ENCODE data around the gene PER2. TPM values are rescaled to one million over a fixed set of nuclear protein-coding genes. Genes with fewer than 3 reads are reported as not detected.
"Not testable (repeated sequence)": the region's sequence is repeated elsewhere in the genome, so short reads cannot be mapped to it uniquely, and the experiment has no call there.

PER2 gene
- total and polyA plus RNA-seq, 2 donors (not counting 1 experiment from before 2014, with no cell fraction given), result 3.2 to 12.6 TPM

GRCh38 chr2:238277695-238278094 lies 10.7 kb downstream of the PER2 start:
- no peak overlapping the region for H3K27ac ChIP-seq (ENCODE audit: low read length in 2 of 2)
- no peaks in the 10 kb centered on the region for H3K4me1 ChIP-seq (ENCODE audit: control insufficient read depth in 2 of 2, insufficient read depth in 2 of 2, low read length in 2 of 2)
- H2AFZ ChIP-seq (ENCODE audit: insufficient read depth, low read depth, low read length, poor library complexity, severe bottlenecking), result no peak overlapping the region
- H3K4me2 ChIP-seq (replicated peaks; ENCODE audit: low read depth, low read length, poor library complexity, severe bottlenecking), result no peak overlapping the region
- no peak overlapping the region for H3K4me3 Mint-ChIP-seq
- ChIA-PET CTCF (no interaction called here), POLR2A (no interaction called here)
- H3K9me3 Mint-ChIP-seq (ENCODE audit: insufficient read depth), result no peaks in the 10 kb centered on the region
- ATAC-seq (ENCODE audit: low read depth) (no peak), DNase-seq (no peak)
- peaks cover 39% of the 10 kb centered on the region for H4K20me1 ChIP-seq (ENCODE audit: control insufficient read depth, insufficient read depth, low read length, poor library complexity, severe bottlenecking)
- H3K36me3 ChIP-seq (replicated peaks in 1 of 2; ENCODE audit: control extremely low read depth in 1 of 2, control insufficient read depth in 1 of 2, extremely low read depth in 1 of 2, insufficient read depth in 2 of 2, low read length in 1 of 2), result peaks cover 0 to 40% of the 10 kb centered on the region in 2 experiments
- over 99% methylated on average over 15 of the region's 15 CpGs for WGBS (ENCODE audit: insufficient coverage)
- H3K27ac Mint-ChIP-seq, result no peak overlapping the region
- peaks cover 0 to 11% (median 0%) of the 10 kb centered on the region in 3 donors for H3K9me3 ChIP-seq (ENCODE audit: control extremely low read depth in 1 of 3, control insufficient read depth in 2 of 3, insufficient read depth in 1 of 3, low read length in 2 of 3)
- H3K79me2 ChIP-seq (ENCODE audit: control insufficient read depth, insufficient read depth, low read length), result peaks cover 30% of the 10 kb centered on the region
- TF ChIP-seq CTCF (IDR thresholded peaks at IDR 0.05) (no peak), EZH2 (IDR thresholded peaks at IDR 0.05; ENCODE audit: borderline replicate concordance, insufficient read depth, low read depth, low read length, poor library complexity, severe bottlenecking) (no peak)
- H3K27me3 Mint-ChIP-seq, result no peaks in the 10 kb centered on the region
- H3K9ac ChIP-seq (ENCODE audit: low read length), result no peak overlapping the region
- intact Hi-C loops (cut with micrococcal nuclease), result no loop called here
- no peaks in the 10 kb centered on the region for H3K27me3 ChIP-seq (replicated peaks in 1 of 4; ENCODE audit: control extremely low read depth in 1 of 4, control insufficient read depth in 3 of 4, insufficient read depth in 4 of 4, low read length in 3 of 4)
- peaks cover 22% of the 10 kb centered on the region for H3K4me1 Mint-ChIP-seq
- H3K4me3 ChIP-seq (ENCODE audit: control extremely low read depth in 1 of 5, extremely low read depth in 1 of 5, insufficient read depth in 1 of 5, low read depth in 2 of 5, low read length in 4 of 5), result no peak overlapping the region

- DNase-seq, result no peak
- no peak for ATAC-seq (ENCODE audit: low read depth)
- Histone ChIP-seq H3K4me2 (replicated peaks; ENCODE audit: low read depth, low read length, poor library complexity, severe bottlenecking) (no peak overlapping the region), H3K4me1 (ENCODE audit: control insufficient read depth in 2 of 2, insufficient read depth in 2 of 2, low read length in 2 of 2) (no peaks in the 10 kb centered on the region), H2AFZ (ENCODE audit: insufficient read depth, low read depth, low read length, poor library complexity, severe bottlenecking) (no peak overlapping the region), H4K20me1 (ENCODE audit: control insufficient read depth, insufficient read depth, low read length, poor library complexity, severe bottlenecking) (peaks cover 10% of the 10 kb centered on the region), H3K27ac (ENCODE audit: low read length in 2 of 2) (no peak overlapping the region), H3K9me3 (ENCODE audit: control extremely low read depth in 1 of 3, control insufficient read depth in 2 of 3, insufficient read depth in 1 of 3, low read length in 2 of 3) (peaks cover 0 to 3% (median 0%) of the 10 kb centered on the region in 3 donors), H3K27me3 (replicated peaks in 1 of 4; ENCODE audit: control extremely low read depth in 1 of 4, control insufficient read depth in 3 of 4, insufficient read depth in 4 of 4, low read length in 3 of 4) (no peaks in the 10 kb centered on the region), H3K36me3 (replicated peaks in 1 of 2; ENCODE audit: control extremely low read depth in 1 of 2, control insufficient read depth in 1 of 2, extremely low read depth in 1 of 2, insufficient read depth in 2 of 2, low read length in 1 of 2) (peaks cover 0 to 60% of the 10 kb centered on the region in 2 experiments), H3K79me2 (ENCODE audit: control insufficient read depth, insufficient read depth, low read length) (peaks cover 12% of the 10 kb centered on the region), H3K9ac (ENCODE audit: low read length) (no peak overlapping the region), H3K4me3 (ENCODE audit: control extremely low read depth in 1 of 5, extremely low read depth in 1 of 5, insufficient read depth in 1 of 5, low read depth in 2 of 5, low read length in 4 of 5) (no peak overlapping the region)
- POLR2A ChIA-PET, result no interaction called here
- intact Hi-C loops (cut with micrococcal nuclease), result no loop called here
- H3K27ac Mint-ChIP-seq, result no peak overlapping the region
- no peaks in the 10 kb centered on the region for H3K27me3 Mint-ChIP-seq
- CTCF ChIA-PET, result no interaction called here
- peaks cover 5% of the 10 kb centered on the region for H3K4me1 Mint-ChIP-seq
- H3K9me3 Mint-ChIP-seq (ENCODE audit: insufficient read depth), result no peaks in the 10 kb centered on the region
- no peak overlapping the region for H3K4me3 Mint-ChIP-seq
- no peak for TF ChIP-seq CTCF (IDR thresholded peaks at IDR 0.05)
- TF ChIP-seq EZH2 (IDR thresholded peaks at IDR 0.05; ENCODE audit: borderline replicate concordance, insufficient read depth, low read depth, low read length, poor library complexity, severe bottlenecking), result no peak
- over 99% methylated on average over 19 of the region's 20 CpGs for WGBS (ENCODE audit: insufficient coverage)
These were observed 14.1 kb downstream of the PER2 start for GRCh38 chr2:238274152-238274865.

DNA sequence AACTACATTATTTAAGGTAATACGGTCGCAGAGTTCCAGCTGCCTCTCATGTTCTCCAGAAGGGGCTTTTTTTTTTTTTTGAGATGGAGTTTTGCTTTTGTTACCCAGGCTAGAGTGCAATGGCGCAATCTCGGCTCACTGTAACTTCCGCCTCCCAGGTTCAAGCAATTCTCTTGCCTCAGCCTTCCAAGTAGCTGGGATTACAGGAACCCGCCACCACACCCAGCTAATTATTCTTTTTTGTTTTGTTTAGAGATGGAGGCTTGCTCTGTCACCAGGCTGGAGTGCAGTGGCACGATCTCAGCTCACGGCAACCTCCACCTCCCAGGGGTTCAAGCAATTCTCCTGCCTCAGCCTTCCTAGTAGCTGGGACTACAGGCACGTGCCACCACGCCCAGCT lies 15.0 kb downstream of the PER2 start:
- H3K36me3 ChIP-seq (replicated peaks in 1 of 2; ENCODE audit: control extremely low read depth in 1 of 2, control insufficient read depth in 1 of 2, extremely low read depth in 1 of 2, insufficient read depth in 2 of 2, low read length in 1 of 2), result peaks cover 0 to 62% of the 10 kb centered on the region in 2 experiments
- POLR2A ChIA-PET; H3K4me1 ChIP-seq (ENCODE audit: control insufficient read depth in 2 of 2, insufficient read depth in 2 of 2, low read length in 2 of 2); H2AFZ ChIP-seq (ENCODE audit: insufficient read depth, low read depth, low read length, poor library complexity, severe bottlenecking); DNase-seq; H3K4me2 ChIP-seq (replicated peaks; ENCODE audit: low read depth, low read length, poor library complexity, severe bottlenecking); H3K4me3 ChIP-seq (ENCODE audit: control extremely low read depth in 1 of 5, extremely low read depth in 1 of 5, insufficient read depth in 1 of 5, low read depth in 2 of 5, low read length in 4 of 5); H3K4me3 Mint-ChIP-seq; H3K27me3 ChIP-seq (replicated peaks in 1 of 4; ENCODE audit: control extremely low read depth in 1 of 4, control insufficient read depth in 3 of 4, insufficient read depth in 4 of 4, low read length in 3 of 4); H3K27ac Mint-ChIP-seq; H3K79me2 ChIP-seq (ENCODE audit: control insufficient read depth, insufficient read depth, low read length); H3K27me3 Mint-ChIP-seq; H3K9me3 Mint-ChIP-seq (ENCODE audit: insufficient read depth); ATAC-seq (ENCODE audit: low read depth); H3K9ac ChIP-seq (ENCODE audit: low read length); H3K4me1 Mint-ChIP-seq; H3K9me3 ChIP-seq (ENCODE audit: control extremely low read depth in 1 of 3, control insufficient read depth in 2 of 3, insufficient read depth in 1 of 3, low read length in 2 of 3); H4K20me1 ChIP-seq (ENCODE audit: control insufficient read depth, insufficient read depth, low read length, poor library complexity, severe bottlenecking); intact Hi-C loops (cut with micrococcal nuclease); H3K27ac ChIP-seq (ENCODE audit: low read length in 2 of 2): not testable (repeated sequence)
- no CpG with 5 or more reads among the region's 10 CpGs for WGBS (ENCODE audit: insufficient coverage)
- CTCF ChIA-PET, result interaction anchor here (1.2 kb wide), 1 partner anchor 10 kb away, joined by 4 read pairs; no protein-coding TSS in a partner anchor

All from B cell (primary cell).